ENCODE measurements around the gene STOML3.
A peak's percentile ranks its signal among the peaks of the same experiment; 100 is the strongest.

- TF ChIP-seq EP300 (IDR thresholded peaks at IDR 0.05) (peak in 1 of 4 donors; percentile 11), CTCF (IDR thresholded peaks at IDR 0.05) (no peak)
Observed at GRCh38 chr13:39037880-39038568, 47.4 kb upstream of the STOML3 start, which contains the start of the genes NHLRC3 and PROSER1.
